GM12801 (cell line): Measurements from ENCODE around the gene LRRN3.

Experiments used
- TF ChIP-seq, protein P1 (sequence below): IDR thresholded peaks from one replicate; pipeline ENCODE4 v1.5.1; 2011; ENCODE audit warnings: control low read depth; ENCODE audit not compliant: insufficient read length; ENCODE audit errors: extremely low read depth

Gene LRRN3

DNA sequence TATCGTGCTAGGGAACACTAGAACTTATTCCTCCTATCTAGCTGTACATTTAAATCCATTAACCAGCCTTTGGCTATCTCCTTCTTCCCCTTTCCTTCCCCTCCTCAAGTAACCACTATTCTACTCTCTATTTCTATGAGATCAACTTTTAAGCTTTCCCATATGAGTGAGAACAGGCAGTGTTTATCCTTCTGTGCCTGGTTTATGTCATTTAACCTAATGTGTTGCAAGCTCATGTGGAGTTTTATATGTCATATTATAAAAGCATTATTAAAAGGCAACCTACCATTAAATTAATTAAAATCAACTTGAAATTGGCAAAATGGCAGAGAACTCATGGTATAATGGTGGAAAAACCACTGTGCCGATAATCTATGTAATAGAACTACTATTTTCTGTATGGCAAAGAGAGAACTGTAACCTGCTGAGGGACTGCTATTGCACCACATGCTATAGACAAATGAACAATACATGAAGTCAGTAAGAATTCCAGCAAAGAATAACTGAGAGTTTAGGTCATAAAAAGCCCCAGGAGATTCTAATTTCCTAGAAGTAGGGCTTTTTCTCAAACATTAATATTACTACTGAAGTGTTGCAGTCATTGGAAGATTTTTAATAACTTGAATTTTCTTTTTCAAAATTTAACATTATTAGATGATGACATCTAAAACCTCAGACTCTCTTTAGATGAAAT is 81.8 kb downstream of the LRRN3 start:
- TF ChIP-seq, protein P1, sequence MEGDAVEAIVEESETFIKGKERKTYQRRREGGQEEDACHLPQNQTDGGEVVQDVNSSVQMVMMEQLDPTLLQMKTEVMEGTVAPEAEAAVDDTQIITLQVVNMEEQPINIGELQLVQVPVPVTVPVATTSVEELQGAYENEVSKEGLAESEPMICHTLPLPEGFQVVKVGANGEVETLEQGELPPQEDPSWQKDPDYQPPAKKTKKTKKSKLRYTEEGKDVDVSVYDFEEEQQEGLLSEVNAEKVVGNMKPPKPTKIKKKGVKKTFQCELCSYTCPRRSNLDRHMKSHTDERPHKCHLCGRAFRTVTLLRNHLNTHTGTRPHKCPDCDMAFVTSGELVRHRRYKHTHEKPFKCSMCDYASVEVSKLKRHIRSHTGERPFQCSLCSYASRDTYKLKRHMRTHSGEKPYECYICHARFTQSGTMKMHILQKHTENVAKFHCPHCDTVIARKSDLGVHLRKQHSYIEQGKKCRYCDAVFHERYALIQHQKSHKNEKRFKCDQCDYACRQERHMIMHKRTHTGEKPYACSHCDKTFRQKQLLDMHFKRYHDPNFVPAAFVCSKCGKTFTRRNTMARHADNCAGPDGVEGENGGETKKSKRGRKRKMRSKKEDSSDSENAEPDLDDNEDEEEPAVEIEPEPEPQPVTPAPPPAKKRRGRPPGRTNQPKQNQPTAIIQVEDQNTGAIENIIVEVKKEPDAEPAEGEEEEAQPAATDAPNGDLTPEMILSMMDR, result no peak

DNA sequence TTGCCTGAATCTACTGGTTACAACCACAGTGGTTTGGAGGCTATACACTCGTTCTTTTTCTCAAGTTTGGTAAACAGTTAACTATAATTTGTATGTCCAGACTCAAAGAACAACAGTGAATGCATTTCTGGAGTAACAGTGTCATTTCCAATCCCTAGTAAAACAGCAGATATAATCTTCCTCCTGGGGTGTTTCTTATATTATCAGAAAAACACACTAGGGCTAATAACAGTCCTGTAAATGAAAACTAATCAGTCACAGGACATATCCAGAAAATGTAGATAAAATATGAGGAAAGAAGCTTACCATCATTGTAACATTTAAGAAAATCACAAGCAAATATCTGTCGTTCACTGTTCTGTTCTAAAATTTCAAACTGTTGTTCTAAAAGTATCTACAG is 82.6 kb downstream of the LRRN3 start:
- TF ChIP-seq, protein P1, result no peak

DNA sequence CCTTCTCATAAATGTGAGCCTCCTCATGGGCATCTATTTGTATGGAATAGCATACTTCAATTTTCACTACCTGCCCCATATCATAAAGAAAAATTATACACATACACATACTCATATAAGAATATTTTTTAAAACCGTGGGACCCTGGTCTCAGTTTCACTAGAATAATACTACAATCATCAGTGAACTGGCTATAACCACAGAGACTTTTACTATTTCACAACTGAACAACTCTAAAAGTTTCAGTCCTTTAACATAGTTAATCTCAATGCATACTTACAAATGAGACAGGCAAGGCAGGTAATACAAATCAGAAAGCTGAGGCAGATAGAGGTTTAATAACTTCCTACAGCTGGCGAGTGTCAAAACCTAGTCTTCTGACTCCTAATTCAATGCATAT is 83.1 kb downstream of the LRRN3 start:
- TF ChIP-seq, protein P1, result no peak

DNA sequence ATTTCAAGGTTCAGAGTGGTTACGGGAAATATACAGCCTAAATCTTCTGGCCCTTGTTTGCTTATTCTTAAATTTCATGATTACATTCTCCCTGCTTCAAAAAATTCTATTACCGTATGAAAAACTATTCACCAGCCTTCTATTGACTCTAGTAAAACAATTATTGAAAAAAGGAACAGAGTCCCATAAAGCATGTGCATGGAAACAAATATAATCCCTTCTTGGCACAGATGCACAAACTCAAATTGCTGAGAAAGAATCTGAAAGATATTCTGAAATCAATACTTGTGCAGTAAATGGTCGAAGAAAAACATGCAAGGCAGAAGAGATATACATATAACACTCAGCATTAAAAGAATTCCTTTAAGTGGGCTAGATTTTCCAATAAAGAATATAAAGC is 83.6 kb downstream of the LRRN3 start:
- TF ChIP-seq, protein P1, result no peak
